ENCODE data around the gene PTPRN.

- TF ChIP-seq, protein P1, sequence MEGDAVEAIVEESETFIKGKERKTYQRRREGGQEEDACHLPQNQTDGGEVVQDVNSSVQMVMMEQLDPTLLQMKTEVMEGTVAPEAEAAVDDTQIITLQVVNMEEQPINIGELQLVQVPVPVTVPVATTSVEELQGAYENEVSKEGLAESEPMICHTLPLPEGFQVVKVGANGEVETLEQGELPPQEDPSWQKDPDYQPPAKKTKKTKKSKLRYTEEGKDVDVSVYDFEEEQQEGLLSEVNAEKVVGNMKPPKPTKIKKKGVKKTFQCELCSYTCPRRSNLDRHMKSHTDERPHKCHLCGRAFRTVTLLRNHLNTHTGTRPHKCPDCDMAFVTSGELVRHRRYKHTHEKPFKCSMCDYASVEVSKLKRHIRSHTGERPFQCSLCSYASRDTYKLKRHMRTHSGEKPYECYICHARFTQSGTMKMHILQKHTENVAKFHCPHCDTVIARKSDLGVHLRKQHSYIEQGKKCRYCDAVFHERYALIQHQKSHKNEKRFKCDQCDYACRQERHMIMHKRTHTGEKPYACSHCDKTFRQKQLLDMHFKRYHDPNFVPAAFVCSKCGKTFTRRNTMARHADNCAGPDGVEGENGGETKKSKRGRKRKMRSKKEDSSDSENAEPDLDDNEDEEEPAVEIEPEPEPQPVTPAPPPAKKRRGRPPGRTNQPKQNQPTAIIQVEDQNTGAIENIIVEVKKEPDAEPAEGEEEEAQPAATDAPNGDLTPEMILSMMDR (IDR thresholded peaks at IDR 0.05): no peak
- TF ChIP-seq EZH2 (IDR thresholded peaks at IDR 0.05) (no peak), EZH2phosphoT487 (IDR thresholded peaks at IDR 0.05) (no peak)
Observed at GRCh38 chr2:219306047-219306446, 3.2 kb downstream of the PTPRN start.

Data from neural progenitor cell (in vitro differentiated cells).